DMS53 (cell line): ENCODE data around the gene GATA6.
"Not testable (repeated sequence)": the region's sequence is repeated elsewhere in the genome, so short reads cannot be mapped to it uniquely, and the experiment has no call there.

Experiments used
- DNase-seq: peaks from one replicate; lab custom pipeline; 2025; lab: John Stamatoyannopoulos, UW

GATA6 gene

DNA sequence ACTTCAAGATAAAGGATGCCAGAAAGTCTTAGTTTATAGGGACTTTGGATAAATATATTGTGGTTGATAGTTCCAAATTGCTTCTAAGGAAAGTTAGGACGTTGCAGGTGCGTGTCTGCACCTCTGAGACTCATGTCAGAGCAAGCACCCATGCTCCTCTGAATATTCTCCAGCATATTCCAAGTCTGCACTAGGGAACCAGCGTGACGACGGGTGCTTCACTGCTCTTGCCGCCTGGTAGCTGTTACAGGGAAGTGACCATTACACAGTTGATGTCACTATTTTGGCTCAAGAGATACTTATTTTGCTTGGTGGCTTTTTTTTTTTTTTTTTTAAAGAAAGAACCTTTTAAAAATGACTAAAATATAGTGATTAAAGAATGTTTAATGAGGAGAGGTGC lies 35.6 kb downstream of the GATA6 start:
- DNase-seq = no peak

DNA sequence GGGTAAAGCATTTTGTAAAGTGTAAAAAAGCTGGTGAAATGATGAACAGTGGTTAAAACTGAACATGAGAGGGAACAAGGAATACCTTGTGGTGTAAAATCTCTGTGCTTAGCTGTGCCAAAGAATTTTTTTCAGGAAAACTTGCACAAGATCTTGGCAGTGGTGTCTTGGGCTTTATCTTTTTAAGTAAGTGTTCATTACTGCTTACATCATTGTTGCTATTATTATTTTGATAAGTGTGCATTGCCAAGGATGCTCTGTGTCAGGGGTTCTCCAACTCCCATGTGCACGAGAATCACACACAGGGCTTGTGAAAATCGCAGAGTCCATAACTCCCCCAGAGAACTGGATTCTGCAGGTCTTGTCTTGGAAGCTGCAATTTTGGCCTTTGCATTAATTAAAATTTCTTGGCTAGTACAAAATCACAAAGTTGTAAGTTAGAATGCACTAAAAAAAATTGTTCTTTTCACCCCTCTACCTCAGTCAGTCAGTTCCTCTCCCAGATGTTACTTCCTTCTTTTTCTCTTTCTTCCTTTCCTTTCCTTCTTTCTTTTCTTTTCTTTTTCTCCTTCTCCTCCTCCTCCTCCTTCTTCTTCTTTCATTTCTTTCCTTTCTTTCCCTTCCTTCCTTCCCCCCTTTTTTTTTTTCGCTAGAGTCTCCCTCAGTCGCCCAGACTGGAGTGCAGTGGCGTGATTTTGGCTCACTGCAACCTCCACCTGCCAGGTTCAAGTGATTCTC lies 37.8 kb downstream of the GATA6 start:
- no peak for DNase-seq

DNA sequence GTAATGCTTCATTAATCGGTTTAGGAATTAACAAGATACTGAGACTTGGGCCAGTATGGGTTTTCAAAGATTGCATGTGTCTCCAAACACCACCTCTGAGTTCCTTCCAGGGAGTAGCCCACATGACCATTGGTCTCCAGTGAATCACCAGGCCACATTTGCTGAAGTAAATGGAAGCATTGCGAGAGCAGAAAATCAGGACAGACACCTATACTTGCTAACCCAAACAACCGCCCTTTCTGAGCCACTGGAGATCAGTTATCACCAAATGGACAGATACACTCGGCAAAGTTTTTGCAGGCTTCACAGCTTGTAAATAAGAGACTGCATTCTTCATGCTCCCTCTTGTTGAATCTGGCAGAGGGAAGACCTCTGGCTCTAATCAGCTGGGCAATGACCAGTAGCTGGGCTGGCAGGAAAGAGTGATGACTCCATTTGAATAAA lies 40.9 kb downstream of the GATA6 start:
- DNase-seq = no peak

DNA sequence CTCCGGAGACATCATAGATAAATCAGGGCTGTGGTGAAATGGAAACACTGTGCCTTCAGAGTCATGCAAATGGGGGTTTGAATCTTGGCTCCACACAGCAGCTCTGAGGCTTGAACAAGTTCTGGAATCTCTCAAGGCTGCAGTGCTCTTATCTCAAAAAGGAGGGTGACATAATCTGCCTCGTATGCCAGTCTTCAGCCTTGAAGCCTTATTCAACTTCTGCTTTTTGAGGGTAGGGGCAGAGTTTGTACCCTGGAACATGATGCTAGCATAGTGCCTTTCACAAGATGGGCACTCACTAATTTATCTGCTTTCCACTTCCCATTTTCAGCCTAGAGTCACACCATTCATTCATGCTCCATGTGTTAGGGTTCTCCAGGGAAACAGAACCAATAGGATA lies 42.3 kb downstream of the GATA6 start:
- DNase-seq = no peak

DNA sequence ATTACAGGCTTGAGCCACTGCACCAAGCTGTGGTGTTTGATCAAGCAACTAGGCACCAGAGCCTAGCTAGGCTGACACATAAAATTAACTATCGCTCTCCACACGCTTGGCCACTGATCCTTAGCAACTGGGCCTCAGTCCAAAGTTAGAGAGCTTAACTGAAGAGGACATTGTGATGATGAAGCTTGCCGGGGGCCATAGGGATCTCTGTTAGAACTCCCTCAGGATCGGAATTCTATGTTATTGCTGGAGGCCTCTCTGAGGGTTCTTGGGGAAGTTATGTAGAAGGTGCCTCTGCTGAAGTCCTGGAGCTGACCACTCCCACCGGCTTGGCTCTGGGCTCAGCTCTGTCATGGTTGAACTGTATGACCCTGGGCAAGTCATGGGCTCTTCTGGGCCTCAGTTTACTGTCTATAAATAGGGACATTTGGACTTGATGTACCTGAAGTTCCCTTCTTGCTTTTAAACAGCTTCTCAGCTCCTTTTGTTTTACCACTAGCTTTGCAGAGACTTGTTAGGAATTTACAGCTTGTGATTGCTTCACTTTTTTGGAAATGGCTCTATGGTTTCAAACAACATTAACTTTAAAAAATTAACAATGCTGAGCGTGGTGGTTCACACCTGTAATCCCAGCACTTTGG lies 44.1 kb downstream of the GATA6 start:
- no peak for DNase-seq

DNA sequence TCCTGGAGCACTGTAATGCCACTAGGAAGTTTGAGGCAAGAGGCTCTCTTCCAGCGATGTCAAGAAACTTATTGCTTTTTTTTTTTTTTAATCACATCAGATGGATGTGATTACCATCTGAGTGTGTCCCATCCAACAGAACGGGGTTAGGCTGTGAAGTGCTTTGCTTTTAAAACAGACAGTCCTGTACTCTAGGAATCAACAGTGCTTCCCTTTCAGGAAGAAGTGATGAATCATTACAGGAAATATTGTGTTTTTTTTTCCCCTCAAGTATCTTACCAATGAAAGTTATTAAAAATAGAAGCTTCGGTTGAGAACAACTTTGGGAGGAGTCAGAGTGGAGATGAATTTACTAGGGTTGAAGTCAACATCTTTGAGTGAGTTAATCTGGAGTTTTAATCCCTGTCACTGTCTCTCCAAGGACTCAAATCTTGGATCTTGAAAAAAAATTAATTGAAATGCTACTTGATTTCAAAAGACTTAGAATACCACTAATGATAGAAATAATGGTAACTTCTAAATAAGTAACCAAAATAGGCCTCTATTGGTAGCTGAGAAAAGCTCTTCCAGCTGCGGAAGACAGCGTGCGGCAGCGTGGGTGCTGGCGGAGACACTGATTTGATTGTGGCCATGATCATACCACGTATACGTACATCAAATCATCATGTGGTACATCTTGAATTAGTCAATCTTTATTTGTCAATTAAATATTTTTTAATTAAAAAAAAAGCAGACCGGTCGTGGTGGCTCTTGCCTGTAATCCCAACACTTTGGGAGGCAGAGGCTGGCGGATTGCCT lies 45.5 kb downstream of the GATA6 start:
- peak; percentile 73 for DNase-seq

DNA sequence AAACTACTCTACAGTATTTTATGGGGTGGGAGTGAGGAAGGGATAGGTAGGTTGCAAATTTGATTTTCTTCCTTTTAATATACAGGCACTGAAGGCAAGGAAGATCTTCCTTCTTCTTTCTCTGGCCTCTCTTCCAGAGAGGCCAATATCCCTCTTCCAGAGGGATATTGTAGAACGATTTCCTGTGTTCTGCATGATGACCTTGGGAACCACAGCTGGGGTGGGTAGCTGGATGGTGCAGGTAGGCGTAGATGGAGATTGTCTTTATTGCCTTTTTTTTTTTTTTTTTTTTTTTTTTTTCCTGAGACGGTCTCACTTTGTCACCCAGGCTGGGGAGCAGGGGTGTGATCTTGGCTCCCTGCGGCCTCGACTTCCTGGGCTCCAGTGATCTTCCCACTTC lies 49.4 kb downstream of the GATA6 start:
- DNase-seq = no peak

DNA sequence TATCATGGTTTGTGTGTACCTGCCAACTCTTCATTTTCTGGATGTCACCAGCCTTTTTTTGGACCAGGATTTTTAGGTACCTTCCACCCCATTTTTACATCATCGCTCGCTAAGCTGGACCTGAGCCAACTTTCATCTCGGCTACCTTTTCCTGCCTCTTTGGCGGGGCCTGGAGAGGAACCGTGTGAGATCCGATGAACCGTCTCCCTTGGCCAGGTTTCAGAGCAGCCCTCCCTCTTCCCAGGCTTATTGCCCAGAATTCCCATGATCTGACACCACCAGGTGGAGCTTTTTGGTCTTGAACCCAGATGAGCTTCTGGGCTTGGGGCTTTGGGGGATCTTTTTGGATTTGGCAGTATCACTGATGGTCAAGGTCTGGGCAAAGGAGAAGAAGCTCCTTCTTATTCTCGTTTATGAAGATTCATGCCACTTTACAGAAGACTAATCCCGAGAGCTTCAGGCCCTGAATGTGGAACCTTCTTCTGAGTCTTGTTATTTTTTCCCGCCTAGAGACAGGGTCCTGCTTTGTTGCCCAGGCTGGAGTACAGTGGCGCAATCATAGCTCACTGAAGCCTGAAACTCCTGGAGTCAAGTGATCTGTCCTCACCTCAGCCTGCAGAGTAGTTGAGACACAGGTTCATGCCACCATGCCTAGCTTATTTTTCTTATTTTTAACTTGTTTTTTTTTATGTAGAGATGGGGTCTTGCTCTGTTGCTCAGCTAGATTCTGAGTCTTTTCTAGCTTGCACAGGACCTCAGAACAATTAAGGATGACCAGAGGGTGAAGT lies 50.4 kb downstream of the GATA6 start:
- peak; percentile 5 for DNase-seq

DNA sequence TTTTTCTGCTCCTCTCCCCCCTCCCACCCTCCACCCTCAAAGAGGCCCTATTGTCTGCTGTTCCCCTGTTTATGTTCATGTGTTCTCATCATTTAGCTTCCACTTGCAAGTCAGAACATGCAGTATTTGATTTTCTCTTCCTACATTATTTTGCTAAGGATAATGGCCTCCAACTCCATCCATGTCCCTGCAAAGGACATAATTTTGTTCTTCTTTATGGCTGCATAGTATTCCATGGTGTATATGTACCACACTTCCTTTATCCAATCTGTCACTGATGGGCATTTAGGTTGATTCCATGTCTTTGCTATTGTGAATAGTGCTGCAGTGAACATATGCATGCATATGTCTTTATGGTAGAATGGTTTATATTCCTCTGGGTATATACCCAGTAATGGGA lies 51.2 kb downstream of the GATA6 start:
- not testable (repeated sequence) for DNase-seq

DNA sequence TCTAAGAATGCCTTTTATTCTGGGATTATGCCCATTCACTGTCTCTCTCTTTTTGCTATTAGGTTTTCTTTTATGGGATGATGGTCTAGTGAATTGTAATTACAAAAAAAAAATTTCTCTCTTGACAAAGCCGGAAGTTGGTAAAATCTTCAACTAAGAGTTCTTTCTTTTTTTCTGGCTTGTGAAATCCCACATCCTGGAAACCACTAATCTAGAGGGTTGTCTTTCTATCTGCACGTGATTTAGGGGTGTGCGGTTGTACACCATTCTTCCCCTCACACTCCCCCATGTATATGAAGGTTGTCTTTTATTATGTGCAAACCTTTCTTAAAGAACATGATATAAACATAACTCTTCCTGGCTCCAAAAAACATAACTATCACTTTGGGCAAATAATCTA lies 52.0 kb downstream of the GATA6 start:
- no peak for DNase-seq

DNA sequence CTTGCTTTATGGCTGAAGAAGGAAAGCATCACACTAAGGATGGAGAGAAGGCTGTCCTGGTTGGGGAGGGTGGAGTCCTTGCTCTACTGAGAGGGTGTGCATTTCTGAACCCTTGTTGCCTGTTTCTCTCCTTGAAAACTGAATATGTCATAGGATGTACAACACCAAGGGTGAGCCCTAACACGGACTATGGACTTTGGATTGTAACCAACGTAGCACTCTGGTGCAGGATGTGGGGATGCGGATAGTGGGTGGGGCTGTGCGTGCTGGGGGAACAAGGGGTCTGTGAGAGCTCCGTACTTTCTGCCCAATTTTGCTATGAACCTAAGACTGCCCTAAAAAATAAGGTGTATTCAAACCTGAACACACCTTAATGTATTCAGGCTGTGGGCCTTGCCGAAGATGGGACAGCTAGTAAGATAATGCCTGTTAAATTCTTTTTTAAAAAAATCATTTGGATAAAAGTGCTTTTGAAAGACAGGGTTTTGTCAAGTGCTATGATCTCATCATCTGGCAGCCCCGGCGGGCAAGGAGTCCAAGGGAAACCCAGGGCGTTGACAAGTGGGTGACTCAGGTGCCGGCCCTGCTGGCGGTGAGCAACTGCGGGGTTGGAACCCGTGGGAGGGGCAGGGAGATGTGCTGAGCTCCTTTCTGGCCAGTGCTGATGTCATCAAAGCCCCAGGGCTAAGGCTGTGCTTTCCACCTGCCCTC lies 54.0 kb downstream of the GATA6 start:
- peak; percentile 97 for DNase-seq

DNA sequence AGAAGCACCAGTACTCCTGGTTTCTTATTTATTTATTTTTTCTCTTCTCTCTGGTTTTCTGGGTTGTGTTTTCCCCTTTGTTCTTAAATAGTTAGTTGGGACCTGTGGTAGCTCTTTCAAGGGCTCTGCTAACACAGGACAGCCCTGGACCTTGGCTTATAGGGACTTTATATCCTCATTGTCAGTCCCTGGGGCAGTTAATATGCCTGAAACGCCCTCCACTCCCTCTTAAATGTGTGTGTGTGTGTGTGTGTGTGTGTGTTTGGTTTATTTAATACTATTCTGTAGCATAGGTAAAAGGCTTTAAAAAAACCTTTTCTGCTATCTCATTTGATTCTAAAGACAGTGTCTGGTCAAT lies 54.6 kb downstream of the GATA6 start:
- DNase-seq = peak; percentile 70

DNA sequence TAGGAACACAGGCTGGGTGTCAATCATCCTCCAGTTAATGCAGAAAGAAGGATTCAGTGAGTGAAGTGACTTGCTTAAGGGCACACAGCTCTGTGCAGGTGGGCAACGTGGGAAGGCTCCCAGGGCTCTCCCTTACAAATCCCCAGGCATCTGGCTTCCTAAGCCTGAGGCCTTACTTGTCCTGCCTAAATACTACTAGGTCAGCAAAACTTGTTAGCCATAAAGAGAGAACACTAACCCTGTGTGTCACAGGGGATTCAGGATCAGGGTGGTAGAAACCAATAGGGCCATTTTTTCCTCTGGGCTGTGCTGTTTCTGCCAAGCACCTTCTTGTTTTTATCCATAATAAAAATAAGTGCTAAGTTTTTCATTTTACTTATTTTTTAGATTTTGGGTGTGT lies 55.0 kb downstream of the GATA6 start:
- no peak for DNase-seq

DNA sequence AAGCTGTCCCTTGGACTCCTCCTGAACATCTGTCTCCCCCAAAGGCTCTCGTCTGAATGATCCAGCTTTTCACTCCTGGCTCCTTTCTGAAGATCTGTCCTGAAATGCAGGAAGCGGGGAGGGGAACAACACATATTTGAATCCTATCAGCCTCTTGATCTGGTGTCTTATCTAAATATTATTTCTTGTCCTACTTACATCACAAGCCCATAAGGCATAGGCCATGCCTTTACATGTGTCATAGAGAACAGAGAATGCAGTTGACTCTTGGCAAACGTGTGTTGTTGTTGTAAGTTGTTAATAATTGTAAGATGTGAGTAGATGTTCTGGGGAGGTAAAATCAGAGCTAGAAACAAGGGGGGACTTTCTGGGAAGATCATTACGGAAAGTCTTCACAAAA lies 57.4 kb downstream of the GATA6 start:
- DNase-seq = no peak

DNA sequence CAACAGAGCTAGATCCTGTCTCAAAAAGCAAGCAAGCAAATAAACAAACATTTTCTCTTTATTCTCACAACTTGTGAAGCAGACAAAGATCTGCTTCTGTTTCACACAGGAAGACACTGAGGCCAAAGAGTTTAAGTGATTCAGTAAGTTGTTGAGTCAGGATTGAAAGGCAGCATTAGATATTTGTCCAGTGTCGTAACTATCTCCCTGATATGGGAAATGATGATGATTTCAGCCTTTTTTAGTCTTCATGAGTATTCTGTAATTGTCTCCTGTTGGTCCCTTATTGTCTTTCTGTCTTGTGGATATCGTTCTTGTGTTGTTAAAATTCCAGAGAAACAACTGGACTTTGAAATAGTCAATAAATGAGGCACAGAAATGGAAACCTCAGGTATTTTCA lies 59.6 kb downstream of the GATA6 start:
- DNase-seq = no peak

DNA sequence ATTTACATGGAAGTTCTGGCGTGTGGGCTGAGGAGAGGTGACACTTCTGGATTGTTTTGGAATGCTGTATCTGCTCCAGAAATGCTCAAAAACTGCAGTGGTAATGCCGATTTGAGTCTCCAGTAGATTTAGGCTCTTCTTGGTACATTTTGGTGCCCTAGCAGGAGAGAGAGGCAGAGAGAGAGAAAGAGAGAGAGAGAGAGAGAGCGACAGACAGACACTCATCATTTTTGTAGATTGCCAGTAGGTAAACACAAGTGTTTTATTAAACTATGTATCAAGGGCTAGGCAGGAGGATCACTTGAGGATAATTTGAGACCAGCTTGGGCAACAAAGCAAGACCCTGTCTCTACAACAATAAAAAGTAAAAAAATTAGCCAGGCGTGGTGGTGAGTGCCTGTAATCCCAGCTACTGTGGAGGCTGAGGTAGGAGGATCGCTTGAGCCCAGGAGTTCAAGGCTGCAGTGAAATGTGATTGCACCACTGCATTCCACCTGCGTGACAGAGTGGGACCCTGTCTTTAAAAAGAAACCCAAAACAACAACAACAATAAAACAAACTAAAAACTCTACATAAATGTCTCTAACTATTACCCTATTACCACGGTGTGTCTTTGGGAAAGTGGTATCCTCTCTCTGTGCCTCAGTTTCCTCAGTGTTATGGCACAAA lies 60.2 kb downstream of the GATA6 start:
- no peak for DNase-seq

DNA sequence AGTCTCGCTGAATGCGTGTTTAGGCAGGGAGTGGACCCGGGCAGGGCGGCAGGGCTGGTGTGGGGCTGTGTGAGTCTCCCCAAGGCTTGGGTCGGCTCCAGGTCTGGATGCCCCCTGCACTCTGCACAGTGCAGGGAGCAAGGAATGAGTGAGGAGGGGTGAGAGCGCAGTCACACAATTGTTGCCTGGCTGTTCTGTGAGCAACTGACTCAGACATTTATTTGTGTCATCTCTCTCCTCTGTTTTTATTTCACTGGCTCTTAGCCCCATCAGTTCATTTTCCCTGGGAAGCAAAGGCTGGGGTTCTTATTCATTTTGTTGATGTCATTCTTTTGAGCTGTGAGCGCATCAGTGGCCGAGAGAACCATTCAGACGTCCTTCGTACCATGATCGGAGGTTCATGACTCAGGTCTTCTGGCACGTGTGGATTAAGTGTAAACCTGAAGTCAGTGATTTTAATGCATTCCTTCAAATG lies 61.1 kb downstream of the GATA6 start:
- no peak for DNase-seq

DNA sequence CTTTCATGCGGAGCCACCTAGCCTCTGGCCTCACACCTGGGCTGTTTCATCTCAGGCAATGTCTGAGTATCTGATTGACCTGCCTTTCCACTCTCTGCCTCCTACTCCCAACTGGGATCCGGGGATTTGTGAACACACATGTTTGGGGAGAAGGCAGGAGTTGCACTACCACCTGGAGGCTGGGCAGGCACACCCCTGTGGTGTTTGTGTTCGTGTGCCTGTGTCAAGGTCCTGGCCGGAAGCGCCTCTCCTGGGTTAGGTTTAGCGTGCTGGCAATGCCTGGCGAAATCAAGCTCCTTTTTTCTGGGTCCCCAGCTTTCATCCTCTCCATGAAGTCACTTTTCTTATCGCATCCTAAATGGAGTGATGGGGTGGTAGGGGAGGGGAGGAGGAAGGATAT lies 63.9 kb downstream of the GATA6 start:
- DNase-seq = no peak

DNA sequence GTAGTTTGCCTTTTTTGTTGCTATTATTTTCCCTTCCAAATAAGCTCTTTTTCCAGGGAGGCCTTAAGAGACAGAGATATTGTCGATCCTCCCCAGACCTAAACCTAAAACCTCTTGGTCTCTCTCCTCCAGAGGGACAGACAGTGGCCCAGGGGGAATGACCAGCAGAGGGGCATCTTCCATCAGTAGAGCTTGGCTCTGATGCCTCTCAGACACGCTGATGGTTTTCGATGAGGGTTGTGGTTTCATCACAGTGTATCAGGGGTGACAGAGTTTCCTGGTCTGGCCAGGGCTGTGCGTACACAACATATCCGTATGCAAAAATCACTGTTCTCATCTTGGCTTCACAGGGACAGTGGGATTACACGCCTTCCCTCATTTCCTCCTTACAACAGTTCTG lies 68.6 kb downstream of the GATA6 start:
- DNase-seq = peak; percentile 2

DNA sequence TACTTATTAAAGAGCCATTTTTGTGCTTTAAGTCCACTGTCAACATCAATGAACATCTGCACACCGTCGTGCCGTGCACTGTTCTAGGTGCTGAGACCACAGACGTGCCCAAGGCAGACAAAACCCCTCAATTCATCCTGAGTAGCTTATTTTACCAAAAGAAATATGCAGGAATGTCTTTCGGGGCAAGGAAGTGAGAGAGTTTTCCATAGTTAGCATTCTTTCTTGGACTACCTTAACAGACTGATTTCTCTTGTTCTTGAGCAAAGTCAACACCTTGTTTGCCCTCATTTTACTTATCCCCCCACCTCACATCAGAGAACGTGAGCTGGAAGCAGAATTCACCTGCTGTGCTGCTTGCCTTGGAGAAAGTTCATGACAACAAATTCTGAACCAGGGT lies 69.3 kb downstream of the GATA6 start:
- DNase-seq = no peak

DNA sequence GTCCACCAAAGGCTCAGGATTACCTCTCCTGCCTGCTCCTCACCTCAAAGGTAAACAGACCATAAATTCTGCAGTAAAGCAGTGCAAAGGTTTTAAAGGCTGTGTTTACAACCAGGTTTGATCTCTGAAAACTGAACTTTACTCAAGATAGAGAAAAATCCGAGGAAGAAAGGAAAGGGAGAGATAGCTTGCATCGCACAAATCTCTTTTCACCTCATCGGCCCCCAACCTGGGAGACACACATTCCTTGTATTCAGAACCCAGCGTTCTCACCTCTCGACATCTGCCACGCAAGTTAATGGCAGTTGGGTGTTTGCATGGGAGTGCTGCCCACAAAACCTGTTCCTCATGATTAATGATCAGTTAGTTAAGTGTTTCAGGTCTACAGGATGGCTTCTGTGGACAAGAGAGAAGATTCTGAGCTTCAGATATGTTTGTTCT lies 72.6 kb downstream of the GATA6 start:
- DNase-seq = no peak
